ENCODE measurements around the gene PLCB3. TPM values are rescaled to one million over a fixed set of nuclear protein-coding genes. Genes with fewer than 3 reads are reported as not detected.

Gene PLCB3
- polyA plus RNA-seq, 1 donor from 2014 or later: 2.1 TPM

DNA sequence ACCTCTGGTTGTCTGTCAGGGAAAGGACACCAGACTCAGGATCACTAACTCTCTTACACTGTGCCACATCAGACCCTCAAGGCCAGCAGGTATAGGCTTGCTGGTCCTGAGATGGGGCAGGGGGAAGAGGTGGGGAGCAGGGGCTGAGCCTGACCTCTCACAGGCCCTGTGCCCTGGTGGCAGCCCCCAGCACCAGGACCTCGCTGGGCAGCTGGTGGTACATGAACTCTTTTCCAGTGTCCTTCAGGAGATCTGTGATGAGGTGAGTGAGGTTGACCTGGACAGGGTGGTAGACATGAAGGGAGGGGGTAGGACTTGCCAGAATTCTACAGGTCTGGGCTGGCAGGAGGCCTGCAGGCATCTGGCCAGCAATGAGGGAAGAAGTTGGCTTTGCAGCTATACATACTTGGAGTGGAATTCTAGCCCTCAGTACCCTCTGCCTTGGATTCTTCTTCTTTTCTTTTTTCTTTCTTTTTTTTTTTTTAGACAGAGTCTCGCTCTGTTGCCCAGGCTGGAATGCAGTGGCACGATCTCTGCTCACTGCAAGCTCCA lies 23.8 kb upstream of the PLCB3 start:
- no peak overlapping the region for H3K27ac ChIP-seq (ENCODE audit: low read length)
- no peaks in the 10 kb centered on the region for H3K9me3 ChIP-seq (ENCODE audit: low read length)
- H4K20me1 ChIP-seq (ENCODE audit: insufficient read depth): no peaks in the 10 kb centered on the region
- no peaks in the 10 kb centered on the region for H3F3A ChIP-seq (ENCODE audit: insufficient read depth, low read length, poor library complexity, severe bottlenecking)
- peaks cover 6% of the 10 kb centered on the region for H3K79me2 ChIP-seq (replicated peaks; ENCODE audit: insufficient read depth, low read length)
- no peak overlapping the region for H3K9ac ChIP-seq (ENCODE audit: low read length)
- H3K27me3 ChIP-seq (ENCODE audit: insufficient read depth, low read depth, low read length): no peaks in the 10 kb centered on the region
- H3K36me3 ChIP-seq (ENCODE audit: insufficient read depth, low read length): no peaks in the 10 kb centered on the region
- H3K9me2 ChIP-seq (ENCODE audit: insufficient read depth, low read length): no peaks in the 10 kb centered on the region
- H3K4me3 ChIP-seq (ENCODE audit: low read length): peak overlapping the region; percentile 84
- no peak overlapping the region for H2AFZ ChIP-seq (ENCODE audit: low read depth, low read length)
- no peak for TF ChIP-seq MXI1 (conservative IDR thresholded peaks at IDR 0.05; ENCODE audit: poor library complexity, severe bottlenecking)
- no peak for TF ChIP-seq SMC3 (conservative IDR thresholded peaks at IDR 0.05; ENCODE audit: poor library complexity)
- TF ChIP-seq POLR2AphosphoS5 (IDR thresholded peaks at IDR 0.05): no peak
- no peak for TF ChIP-seq CTCF (IDR thresholded peaks at IDR 0.05; ENCODE audit: poor library complexity, severe bottlenecking)
- TF ChIP-seq REST (IDR thresholded peaks at IDR 0.05; ENCODE audit: borderline replicate concordance): no peak
- no peak for TF ChIP-seq EZH2 (IDR thresholded peaks at IDR 0.05; ENCODE audit: borderline replicate concordance, insufficient read depth, low read length, poor library complexity, severe bottlenecking)
- no peak for TF ChIP-seq RAD21 (conservative IDR thresholded peaks at IDR 0.05)
- no peak for TF ChIP-seq EP300 (conservative IDR thresholded peaks at IDR 0.05; ENCODE audit: poor library complexity, severe bottlenecking)
- TF ChIP-seq TAF1 (IDR thresholded peaks at IDR 0.05; ENCODE audit: low read depth): no peak
- H3K4me2 ChIP-seq (ENCODE audit: low read length): no peak overlapping the region

DNA sequence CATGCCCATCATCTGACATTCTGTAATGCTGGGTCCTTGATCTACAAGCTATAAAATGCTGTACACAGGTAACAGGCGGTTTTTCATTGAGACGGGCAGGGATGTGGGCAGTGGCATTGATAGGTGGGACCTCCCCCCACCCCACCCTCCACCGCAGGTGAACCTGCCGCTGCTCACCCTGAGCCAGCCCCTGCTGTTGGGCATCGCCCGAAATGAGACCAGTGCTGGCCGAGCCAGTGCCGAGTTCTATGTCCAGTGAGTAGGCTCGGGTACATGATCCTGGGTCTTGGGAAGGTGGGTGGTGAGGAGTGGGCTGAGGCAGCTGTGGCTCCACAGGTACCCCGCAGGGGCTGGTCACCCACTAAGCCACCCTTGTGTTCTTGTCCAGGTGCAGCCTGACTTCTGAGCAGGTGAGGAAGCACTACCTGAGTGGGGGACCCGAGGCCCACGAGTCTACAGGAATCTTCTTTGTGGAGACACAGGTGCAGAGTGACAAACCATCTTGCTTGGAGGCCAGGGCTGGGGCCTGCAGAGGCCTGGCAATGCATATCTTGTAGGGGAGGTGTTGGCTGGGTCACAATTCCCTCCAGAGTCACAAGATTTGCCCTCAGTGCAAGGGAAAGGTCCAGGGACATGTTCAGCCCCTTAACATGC lies 22.1 kb upstream of the PLCB3 start:
- Histone ChIP-seq H3K36me3 (ENCODE audit: insufficient read depth, low read length) (no peaks in the 10 kb centered on the region), H3K79me2 (replicated peaks; ENCODE audit: insufficient read depth, low read length) (peaks cover 6% of the 10 kb centered on the region), H3K9me3 (ENCODE audit: low read length) (no peaks in the 10 kb centered on the region), H3K27me3 (ENCODE audit: insufficient read depth, low read depth, low read length) (peaks cover 8% of the 10 kb centered on the region), H4K20me1 (ENCODE audit: insufficient read depth) (no peaks in the 10 kb centered on the region), H3K27ac (ENCODE audit: low read length) (peak overlapping the region; percentile 88), H3F3A (ENCODE audit: insufficient read depth, low read length, poor library complexity, severe bottlenecking) (no peaks in the 10 kb centered on the region), H3K9ac (ENCODE audit: low read length) (peak overlapping the region; percentile 88), H3K4me2 (ENCODE audit: low read length) (peak overlapping the region; percentile 70), H3K9me2 (ENCODE audit: insufficient read depth, low read length) (no peaks in the 10 kb centered on the region), H2AFZ (ENCODE audit: low read depth, low read length) (no peak overlapping the region), H3K4me3 (ENCODE audit: low read length) (peak overlapping the region; percentile 94)
- TF ChIP-seq EP300 (conservative IDR thresholded peaks at IDR 0.05; ENCODE audit: poor library complexity, severe bottlenecking) (no peak), POLR2AphosphoS5 (IDR thresholded peaks at IDR 0.05) (no peak), EZH2 (IDR thresholded peaks at IDR 0.05; ENCODE audit: borderline replicate concordance, insufficient read depth, low read length, poor library complexity, severe bottlenecking) (no peak), REST (IDR thresholded peaks at IDR 0.05; ENCODE audit: borderline replicate concordance) (no peak), MXI1 (conservative IDR thresholded peaks at IDR 0.05; ENCODE audit: poor library complexity, severe bottlenecking) (no peak), RAD21 (conservative IDR thresholded peaks at IDR 0.05) (no peak), CTCF (IDR thresholded peaks at IDR 0.05; ENCODE audit: poor library complexity, severe bottlenecking) (no peak), TAF1 (IDR thresholded peaks at IDR 0.05; ENCODE audit: low read depth) (no peak), SMC3 (conservative IDR thresholded peaks at IDR 0.05; ENCODE audit: poor library complexity) (no peak)
